GM21717 (cell line): ENCODE data around the gene ETNK2.

Experiments used
- ATAC-seq: cut with Tn5 transposase; IDR thresholded peaks from one replicate; pipeline ENCODE4 v1.9.1; 2021; ENCODE audit warnings: mild to moderate bottlenecking, moderate library complexity; ENCODE audit not compliant: unreplicated experiment

ETNK2 gene

DNA sequence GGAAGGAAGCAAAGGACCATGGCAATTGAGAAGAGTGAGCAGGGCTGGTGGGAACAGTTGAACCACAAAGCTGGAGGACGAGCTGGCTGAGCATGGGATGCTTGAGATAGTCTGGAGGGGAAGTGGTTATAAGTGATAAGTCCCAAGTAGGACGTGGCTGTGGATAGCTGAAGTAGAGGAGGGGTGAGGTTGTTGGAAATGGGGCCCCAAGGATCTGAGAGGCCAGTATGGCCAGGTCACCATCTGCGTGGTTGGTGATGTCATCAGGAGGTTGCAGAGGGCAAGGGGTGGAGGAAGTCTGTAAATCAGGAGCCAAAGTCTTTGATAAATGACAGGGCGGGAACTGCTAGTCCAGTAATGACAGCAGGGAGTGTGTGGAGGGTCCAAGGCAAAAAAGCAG lies 25.3 kb upstream of the ETNK2 start:
- ATAC-seq = no peak

DNA sequence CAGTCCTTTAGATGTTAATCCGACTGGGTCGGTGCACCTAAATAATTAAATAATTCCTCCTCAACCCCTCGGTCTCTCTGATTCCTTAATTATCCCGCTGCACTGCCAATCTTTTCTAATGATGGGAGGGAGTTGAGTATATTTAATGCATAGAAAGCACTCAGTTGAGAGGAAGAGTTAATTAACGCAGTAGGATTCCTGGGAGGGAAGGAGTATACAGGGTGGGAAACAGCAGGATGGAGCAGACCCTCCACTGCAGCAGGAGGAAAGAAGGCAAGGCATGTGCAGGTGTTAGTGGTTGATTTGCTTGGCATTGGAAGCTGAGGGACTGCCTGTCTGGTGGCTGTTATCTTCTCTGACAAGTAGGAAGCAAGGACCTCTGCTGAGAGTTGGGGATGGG lies 24.2 kb upstream of the ETNK2 start:
- ATAC-seq = no peak

DNA sequence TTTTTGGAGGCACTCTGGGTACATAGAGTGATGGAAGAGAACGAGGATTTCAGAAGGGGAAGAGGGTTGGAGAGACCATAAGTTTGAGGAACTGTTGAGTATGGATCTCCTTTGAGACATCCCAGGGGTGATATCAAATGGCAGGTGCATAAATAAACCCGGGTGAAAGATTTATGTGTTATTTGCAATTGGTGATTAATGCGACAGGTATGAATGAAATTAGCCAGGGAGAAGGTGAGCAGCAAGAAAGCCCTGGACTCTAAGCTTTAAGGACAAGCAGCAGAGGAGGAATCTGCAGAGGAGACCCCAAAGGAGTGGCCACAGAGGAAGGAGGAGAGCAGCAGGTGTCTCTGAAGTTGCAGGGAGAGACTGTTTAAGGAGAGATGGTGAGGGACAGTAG lies 23.1 kb upstream of the ETNK2 start:
- no peak for ATAC-seq

DNA sequence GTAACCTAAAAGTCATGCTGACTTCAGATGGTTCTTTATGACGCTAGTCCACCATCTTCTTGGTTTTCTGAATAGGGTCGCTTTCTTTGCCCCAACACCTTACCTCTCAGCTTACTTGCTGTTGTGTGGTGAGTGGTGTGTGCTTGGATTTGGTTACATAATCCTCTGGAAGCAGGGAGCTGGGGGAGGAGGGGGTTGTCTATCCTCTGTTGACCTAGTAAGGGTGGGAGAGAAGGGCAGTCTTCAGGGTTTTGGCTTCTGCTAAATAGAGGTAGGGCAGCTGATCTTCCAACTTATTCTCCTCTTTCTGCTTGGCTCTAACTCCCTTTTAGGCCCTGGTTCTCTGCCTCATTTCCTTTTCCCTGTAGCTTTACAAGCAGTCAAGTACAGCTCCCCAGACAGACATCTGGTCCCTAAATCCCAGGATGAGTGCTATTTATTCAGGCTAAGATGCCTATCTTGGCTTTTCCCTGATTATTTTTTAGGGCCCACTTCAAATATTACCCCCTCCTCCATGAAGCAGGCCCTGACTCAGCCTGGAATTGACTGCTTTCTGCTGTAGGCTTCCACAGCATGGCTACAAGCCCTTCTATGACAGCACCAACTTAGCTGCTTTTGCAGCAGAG lies 20.7 kb upstream of the ETNK2 start:
- ATAC-seq = no peak

DNA sequence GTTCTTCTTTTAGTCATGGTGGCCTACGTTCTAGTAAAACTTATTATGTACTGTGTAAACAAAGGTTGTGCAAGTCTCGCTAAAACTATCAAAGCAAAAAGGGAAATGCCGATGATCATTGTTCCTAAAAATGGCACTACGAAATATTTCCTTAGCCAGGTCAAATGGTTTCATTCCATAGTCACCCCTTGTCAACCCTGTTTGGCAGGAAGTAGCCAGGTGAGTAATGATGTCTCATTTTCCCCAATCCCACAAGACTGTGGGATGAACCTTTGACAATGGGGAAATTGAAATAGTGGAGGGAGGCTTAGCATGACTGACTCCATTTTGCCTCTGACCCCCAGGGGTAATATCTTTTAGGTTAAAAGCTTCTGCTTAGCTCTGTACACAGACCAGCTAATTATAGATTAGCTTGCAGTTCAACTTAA lies 19.9 kb upstream of the ETNK2 start:
- ATAC-seq = no peak

DNA sequence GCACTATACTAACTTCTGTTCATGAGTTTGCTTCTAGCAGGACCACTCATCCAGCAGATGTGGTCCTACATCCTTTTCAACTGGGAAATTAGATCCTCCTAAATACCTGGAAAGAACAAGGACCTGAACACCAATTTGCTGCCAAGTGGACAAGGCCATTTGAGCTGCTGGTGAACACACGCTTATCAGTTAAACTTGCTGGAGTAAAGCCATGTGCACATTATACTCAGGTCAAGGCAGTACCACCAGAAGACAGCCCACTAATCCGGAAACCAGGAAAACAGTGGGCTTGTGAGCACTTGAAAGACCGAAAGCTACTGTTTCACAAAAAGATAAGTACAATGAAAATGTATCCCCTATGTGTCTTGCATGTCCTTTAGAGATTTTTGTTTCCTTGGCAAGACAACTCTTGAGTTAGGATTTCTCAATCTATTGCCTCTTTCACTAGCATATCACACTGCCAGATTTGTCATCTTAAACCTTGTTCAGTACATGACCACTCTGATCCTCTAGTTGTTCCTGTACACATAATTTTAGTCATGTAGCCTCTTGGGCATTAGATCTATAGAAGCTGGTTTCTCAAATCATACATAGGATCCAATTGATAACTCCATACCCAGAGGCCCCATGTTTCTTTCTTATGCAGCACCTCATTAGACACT lies 18.8 kb upstream of the ETNK2 start:
- ATAC-seq = no peak

DNA sequence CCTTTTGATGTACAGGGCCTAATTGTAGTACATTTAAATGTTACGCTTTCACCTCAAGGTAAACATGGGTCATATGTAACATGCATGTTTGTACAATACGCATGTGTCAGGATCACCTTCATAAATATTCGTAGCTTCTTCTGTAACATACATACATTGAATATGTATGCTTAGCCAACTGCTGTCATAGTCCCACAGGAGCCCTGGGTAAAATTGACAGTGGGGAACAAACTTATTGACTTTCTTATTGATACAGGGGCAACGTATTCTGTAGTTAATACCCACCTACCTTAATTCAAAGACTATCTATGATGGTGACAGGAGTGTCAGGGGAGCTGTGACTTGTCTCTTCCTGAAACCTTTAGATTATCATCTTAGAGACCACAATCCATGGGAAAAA lies 18.0 kb upstream of the ETNK2 start:
- no peak for ATAC-seq

DNA sequence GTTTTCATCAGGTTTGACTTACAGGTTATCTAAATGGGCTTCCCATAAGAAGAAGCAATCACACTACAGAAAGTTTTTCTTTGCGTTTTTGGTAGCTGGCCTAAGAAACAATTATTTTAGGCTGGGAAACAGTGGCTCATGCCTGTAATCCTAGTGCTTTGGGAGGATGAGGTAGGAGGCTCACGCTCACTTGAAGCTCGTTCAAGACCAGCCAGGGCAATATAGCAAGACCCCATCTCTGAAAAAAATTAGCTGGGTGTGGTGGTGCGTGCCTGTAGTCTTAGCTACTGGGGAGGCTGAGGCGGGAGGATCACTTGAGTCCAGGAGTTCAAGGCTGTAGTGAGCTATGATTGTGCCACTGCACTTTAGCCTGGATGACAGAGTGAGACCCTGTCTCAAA lies 15.9 kb upstream of the ETNK2 start:
- no peak for ATAC-seq

DNA sequence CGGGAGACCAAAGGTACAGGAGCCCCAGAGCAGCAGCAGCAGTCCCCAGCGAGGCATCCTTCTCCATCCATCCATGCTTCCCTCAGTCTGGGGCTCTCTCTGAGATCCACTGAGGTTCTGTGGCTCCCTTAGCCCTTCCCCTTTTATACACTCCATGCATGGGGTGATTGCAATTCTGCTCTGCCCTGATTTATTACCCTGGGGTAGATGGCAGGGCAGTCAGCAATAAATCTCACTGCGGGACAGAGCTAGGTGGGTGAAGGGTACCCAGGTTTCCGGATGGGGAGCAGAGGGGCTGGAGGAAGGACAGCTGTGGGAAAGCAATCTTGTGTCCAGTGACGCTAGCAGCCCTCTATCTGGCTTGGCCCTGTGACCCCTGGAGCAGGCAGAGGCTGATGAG lies 14.4 kb upstream of the ETNK2 start, which contains the start of gene REN:
Gene REN (minus strand): TSS at position 119 of the 400 bp plus-strand sequence. CDS start 44 bp downstream, at position 75.
- ATAC-seq = no peak

DNA sequence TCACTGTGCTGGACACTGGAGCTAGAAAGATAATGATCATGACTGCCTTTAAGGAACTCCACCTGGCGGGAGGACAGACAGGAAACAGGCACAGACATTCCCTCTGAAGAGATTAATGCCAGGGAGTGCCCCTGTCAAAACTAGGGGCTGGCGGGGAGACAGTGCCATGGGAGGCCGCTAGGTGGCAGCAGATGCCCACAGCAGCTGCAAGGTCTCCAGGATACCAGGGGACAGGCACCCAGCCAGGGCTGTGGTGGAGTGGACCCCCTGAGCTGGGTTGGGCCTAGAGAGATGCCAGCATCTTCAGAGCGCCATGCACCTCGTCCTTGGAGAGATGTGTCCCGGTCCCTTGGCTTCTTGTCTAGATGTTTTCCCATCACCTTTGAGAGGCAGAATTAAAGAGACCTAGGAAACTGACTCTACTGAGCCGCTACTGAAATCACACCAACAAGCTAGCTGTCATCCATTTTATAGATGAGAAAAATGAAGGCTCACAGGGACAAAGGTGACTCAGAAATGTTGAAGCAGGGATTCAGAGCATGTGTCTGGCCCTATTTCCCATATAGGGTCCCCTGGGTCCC lies 10.7 kb upstream of the ETNK2 start:
- no peak for ATAC-seq

DNA sequence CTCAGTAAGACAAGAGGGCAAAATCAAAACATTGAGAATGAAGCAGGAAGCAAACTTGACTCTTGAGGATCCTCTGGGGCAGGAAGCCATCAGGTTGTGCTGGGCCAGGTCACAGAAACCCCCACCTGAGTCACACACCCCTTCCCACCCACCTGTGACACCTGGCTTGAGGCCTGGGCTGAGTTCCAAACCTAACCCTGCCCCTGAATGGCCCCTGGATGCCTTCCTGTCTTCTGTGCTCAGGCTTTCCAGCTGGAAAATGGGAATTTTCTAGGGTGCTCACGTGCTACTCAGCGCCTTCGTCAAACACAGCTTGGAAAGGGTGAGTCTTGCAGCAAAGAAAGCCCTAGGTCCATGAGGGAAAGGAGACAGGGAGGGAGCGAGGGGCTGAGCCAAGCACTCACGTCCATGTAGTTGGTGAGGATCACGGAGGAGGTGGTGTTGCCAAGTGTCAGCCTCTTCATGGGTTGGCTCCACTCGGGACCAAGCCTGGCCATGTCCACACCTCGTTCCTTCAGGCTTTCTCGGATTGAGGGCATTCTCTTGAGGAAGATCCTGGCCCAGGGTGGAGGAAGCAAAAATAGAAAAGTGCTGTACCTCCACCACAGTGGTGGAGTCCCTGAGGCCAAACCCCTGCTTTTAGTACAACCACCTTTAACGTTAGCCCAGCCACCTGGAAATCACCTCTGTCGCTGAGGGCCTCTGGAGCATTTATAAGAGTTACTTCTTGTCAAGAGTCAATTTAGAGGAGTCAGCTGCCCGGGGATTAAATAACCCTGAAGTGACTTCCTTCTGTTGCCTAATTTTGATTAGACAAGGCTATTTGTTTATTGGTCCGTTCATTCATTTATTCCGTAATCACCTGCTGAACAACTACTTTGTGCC lies 10.0 kb upstream of the ETNK2 start:
- ATAC-seq = no peak

DNA sequence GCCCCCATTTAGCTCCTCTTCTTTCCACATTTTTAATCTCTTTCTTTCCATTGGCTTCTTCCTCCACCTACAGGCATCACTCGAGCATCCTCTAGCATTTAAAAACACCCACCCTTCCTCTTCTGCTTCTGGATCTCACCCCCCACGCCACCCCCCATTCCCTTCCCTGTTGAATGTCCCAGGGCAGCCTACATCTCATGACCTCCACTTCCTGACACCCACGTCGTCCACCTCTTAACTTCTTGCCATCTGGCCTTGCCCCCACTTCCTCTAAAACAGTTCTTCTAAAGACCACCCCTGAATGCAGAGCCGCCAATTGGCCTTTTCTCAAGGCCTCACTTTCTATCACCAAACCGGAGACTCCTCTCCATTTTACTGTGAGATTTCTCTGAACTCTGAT lies 6.1 kb upstream of the ETNK2 start:
- ATAC-seq = no peak

DNA sequence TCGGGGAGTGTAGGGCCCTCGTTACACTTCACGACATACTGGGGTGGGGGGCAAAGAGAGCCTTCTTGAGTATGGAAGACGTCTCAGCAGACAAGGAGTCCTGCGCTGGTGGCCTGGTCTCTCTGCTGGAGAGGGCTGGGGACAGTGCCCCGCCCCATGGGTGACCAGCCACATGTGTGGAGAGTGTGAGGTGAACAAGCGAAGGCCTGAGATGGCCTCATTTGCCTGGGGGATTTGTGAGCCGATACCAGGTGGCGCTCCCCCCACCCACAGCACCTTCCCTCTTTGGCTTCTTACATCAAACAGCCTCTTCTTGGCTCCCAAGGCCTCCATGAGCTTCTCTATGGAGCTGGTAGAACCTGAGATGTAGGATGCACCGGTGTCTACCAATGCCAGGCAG lies 4.0 kb upstream of the ETNK2 start:
- ATAC-seq = no peak

DNA sequence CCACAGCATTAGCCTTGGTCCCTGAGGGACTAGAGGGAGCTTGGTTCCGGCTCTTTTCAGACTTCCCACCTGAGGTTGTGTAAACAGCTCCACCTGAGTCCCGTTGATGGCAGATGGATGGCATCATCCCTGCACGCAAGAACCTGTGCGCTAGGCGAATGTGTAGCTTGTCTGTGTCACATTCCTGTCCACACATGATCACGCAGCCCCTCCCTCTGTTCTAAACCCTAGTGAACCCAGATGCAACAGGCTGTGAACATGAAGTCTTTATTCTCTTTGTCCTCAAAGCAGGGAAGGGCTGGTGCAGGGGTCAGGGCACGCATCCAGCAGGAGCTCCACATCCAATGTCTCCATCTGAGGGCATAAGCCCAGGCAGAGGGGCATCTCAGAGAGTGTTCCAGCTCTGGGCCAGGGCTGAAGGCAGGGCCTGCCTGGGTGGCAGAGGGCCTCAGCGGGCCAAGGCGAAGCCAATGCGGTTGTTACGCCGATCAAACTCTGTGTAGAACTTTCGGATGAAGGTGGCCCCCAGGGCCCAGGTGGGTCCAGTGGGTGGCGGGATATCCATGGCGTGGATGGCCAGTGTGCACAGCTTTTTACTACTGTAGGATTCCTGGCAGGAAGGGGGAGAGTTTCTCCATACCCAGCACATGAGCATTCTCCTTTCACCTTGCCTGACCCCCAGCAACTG lies 2.9 kb upstream of the ETNK2 start:
- ATAC-seq = no peak

DNA sequence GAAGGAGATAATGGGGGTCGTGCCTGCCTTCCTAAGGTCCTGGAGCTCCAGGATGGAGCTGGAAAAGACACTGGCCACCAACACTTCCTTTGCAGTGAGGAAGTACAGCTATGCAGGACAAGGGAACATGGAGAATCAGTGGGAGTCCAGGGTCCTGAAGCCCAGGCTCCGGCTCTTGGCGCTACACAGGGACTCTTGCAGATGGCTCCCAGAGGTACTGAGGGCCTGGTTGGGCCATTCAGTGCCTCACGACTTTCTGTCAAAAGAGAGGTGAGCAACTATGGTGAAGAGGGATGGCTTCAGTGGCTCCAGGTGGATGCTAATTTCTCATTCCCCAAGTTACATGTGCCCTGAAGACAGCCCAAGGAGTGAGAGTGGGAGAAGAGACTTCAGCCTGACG lies 1.8 kb upstream of the ETNK2 start:
- no peak for ATAC-seq

DNA sequence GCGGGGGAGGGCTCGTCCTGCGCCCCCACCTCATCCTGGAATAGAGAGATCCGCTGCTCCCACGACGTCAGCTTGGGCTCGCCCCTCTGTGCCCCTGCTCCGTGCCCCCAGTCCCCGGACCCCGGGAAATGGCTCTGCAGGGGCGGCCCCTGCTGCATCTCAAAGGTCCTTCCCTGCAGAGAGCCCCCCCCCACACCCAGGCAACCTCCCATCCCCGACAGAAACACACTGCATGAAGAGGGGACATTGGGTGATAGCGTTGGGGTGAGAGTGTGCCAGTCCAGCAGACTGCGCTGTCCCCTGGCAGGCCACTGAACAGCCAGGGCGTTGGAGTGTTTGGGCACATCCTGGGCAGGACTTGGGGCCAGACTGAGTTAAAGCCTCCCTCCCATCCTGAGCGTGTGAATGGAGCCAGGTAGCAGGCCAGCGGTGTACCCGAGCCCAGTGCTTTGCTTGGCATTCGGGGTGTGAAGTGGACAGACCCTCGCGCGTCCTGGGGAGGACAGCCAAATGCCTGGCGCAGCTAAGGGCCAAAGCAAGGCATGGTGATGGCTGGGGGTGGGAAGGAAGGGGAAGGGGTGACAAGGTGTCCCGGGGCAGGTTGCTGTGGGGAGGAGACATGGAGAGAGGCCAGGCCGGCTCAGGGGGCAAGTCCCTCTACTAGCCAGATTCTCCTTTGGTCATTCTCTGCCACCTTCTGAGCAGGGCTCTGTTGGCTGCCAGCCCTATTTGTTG lies 633 bp upstream of the ETNK2 start:
- no peak for ATAC-seq

DNA sequence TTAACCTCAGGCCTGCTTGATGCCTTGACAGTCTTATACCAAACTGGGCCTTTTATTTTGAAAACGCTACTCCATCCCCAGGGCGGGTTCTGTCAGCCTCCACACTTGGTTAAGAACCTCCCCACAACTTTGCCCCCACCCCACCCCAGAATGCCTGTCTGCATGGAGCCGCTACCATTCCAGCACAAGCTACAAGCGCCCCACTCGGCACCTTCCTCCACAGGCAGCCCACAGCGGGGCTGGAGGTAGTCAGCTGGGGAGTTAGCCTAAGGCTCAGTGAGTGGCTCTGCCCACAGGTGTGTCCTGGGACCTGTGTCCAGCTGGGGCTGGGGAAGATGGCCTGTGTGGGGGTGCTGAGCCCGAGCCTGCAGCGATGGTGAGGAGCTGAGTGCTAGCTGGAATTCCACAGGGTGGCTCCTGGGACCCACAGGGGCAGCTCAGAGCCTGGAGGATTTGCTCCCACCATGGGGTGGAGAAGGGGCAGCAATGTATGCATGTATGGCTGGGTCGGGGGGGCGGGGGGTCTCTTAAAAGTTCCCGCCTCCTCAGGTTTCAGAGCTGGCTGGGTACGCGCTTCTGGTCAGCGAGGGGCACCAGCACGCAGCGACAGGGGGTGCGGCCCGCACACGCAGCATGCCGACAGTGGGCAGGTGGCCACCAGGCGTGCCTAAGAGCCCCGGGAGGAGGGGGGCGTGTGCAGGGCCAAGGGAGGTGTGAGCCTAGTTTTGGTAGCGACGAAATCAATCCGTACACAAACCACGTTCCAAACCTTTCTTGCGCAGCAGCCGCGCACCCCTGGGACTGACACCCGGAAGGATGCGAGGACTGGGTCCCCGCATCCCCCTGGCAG lies 917 bp downstream of the ETNK2 start:
- ATAC-seq = no peak

DNA sequence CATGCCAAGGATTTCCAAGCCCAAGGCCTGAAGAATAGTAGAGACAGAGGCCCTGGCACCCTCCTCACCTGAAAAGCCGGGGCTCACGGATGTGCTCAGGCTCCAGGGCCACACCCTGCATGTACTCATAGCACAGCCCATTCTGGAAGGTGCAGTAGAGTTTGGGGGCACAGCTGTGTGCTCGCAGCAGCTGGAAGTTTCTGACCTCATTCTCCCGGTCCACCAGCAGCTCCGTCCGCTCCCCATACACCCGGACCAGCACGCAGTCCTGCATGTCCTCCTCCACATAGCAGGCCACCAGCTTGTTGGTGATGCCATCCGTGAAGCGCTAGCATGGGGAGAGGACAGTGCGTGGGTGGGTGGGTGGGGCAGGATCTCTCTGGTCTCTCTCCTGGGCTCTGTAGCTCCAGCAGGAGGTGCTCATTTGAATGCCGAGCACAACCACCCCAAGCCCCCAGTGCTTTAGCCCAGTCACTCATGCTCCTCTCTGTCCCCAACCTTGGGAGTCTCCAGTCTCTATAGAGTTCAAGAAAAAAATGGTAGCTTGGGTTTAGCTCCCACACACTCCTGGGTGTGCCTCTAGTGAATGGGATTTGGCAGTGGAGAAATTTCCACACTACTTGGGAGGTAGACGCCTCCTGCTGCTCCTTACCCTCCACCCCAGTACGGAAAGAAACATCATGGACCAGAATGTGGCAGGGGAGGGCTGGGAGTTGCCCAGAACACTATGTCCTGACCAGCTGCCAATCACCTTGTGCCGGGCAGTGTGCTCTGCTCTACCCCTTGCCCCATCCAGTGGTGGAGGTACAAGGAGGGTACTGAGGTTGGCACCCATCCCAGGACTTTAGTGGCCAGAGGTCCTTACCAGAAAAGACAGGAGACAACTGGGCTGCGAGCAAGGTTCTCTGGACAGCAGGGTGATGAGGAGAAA lies 1.9 kb downstream of the ETNK2 start:
- no peak for ATAC-seq
